ENCODE results near the gene KIF26B. TPM values are rescaled to one million over a fixed set of nuclear protein-coding genes. Genes with fewer than 3 reads are reported as not detected.
"Not testable (repeated sequence)": the region's sequence is repeated elsewhere in the genome, so short reads cannot be mapped to it uniquely, and the experiment has no call there.

The KIF26B gene
- total RNA-seq, 1 donor from 2014 or later: 4.0 TPM

- no peak for DNase-seq (ENCODE audit: extremely low read depth, low read depth, low spot score)
Measured at GRCh38 chr1:245687152-245687635, 532.4 kb downstream of the KIF26B start.

- DNase-seq (ENCODE audit: extremely low read depth, low read depth, low spot score): no peak
Measured at GRCh38 chr1:245687636-245688535, 533.1 kb downstream of the KIF26B start.

GRCh38 chr1:245688536-245689453, 534.0 kb downstream of the KIF26B start:
- no peak for DNase-seq (ENCODE audit: extremely low read depth, low read depth, low spot score)

- no peak for DNase-seq (ENCODE audit: extremely low read depth, low read depth, low spot score)
Measured at GRCh38 chr1:245690156-245690690, 535.4 kb downstream of the KIF26B start.

GRCh38 chr1:245690946-245691541, 536.3 kb downstream of the KIF26B start:
- DNase-seq (ENCODE audit: extremely low read depth, low read depth, low spot score): no peak

- no peak for DNase-seq (ENCODE audit: extremely low read depth, low read depth, low spot score)
Measured at GRCh38 chr1:245691897-245692296, 537.1 kb downstream of the KIF26B start.

- no peak for DNase-seq (ENCODE audit: extremely low read depth, low read depth, low spot score)
Measured at GRCh38 chr1:245692318-245692717, 537.5 kb downstream of the KIF26B start.

GRCh38 chr1:245693116-245693793, 538.5 kb downstream of the KIF26B start:
- no peak for DNase-seq (ENCODE audit: extremely low read depth, low read depth, low spot score)

- no peak for DNase-seq (ENCODE audit: extremely low read depth, low read depth, low spot score)
Measured at GRCh38 chr1:245693941-245694752, 539.4 kb downstream of the KIF26B start.

GRCh38 chr1:245694753-245695195, 540.0 kb downstream of the KIF26B start:
- no peak for DNase-seq (ENCODE audit: extremely low read depth, low read depth, low spot score)

- DNase-seq (ENCODE audit: extremely low read depth, low read depth, low spot score): no peak
Measured at GRCh38 chr1:245695211-245695610, 540.4 kb downstream of the KIF26B start.

- not testable (repeated sequence) for DNase-seq (ENCODE audit: extremely low read depth, low read depth, low spot score)
Measured at GRCh38 chr1:245695701-245696100, 540.9 kb downstream of the KIF26B start.

- DNase-seq (ENCODE audit: extremely low read depth, low read depth, low spot score): no peak
Measured at GRCh38 chr1:245698116-245698515, 543.3 kb downstream of the KIF26B start.

- no peak for DNase-seq (ENCODE audit: extremely low read depth, low read depth, low spot score)
Measured at GRCh38 chr1:245698860-245699259, 544.1 kb downstream of the KIF26B start.

GRCh38 chr1:245700631-245701030, 545.8 kb downstream of the KIF26B start:
- no peak for DNase-seq (ENCODE audit: extremely low read depth, low read depth, low spot score)

GRCh38 chr1:245701631-245702030, 546.8 kb downstream of the KIF26B start:
- DNase-seq (ENCODE audit: extremely low read depth, low read depth, low spot score): no peak

GRCh38 chr1:245702346-245702745, 547.6 kb downstream of the KIF26B start:
- DNase-seq (ENCODE audit: extremely low read depth, low read depth, low spot score): no peak

GRCh38 chr1:245704341-245704740, 549.6 kb downstream of the KIF26B start:
- no peak for DNase-seq (ENCODE audit: extremely low read depth, low read depth, low spot score)

- DNase-seq (ENCODE audit: extremely low read depth, low read depth, low spot score): no peak
Measured at GRCh38 chr1:245704765-245705164, 550.0 kb downstream of the KIF26B start.

Measured in glomerular endothelial cell (primary cell).